ENCODE results near the gene OR6K3.
"Not testable (repeated sequence)": the region's sequence is repeated elsewhere in the genome, so short reads cannot be mapped to it uniquely, and the experiment has no call there.

OR6K3 gene

DNA sequence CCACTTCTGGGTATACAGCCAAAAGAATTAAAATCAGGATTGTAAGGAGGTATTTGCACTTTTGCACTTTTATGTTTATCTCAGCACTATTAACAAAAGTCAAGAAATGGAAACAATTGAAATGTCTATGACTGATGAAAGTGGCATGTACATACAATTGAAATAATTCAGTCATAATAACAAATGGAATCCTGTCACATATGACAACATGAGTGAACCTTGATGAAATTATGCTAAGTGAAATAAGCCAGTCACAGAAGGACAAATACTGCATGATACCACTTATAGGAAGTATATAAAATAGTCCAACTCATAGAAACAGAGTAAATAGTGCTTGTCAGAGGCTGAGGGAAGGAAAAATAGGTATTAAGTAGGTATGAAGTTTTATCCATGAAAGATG is 30.6 kb downstream of the OR6K3 start:
- no peak for TF ChIP-seq SP1 (IDR thresholded peaks at IDR 0.05)
- no peak for TF ChIP-seq ELF4 (IDR thresholded peaks at IDR 0.05)
- no peak for TF ChIP-seq ARNT (IDR thresholded peaks at IDR 0.05)
- TF ChIP-seq TARDBP (IDR thresholded peaks at IDR 0.05) = no peak
- no peak for TF ChIP-seq LEF1 (IDR thresholded peaks at IDR 0.05; ENCODE audit: borderline replicate concordance)
- no peak for TF ChIP-seq L3MBTL2 (conservative IDR thresholded peaks at IDR 0.05)
- TF ChIP-seq CTBP1 (IDR thresholded peaks at IDR 0.05; ENCODE audit: borderline replicate concordance) = no peak
- no peak for TF ChIP-seq NFRKB (IDR thresholded peaks at IDR 0.05)
- no peak for TF ChIP-seq FOXM1 (IDR thresholded peaks at IDR 0.05; ENCODE audit: borderline replicate concordance)
- no peak for TF ChIP-seq FOXA1 (IDR thresholded peaks at IDR 0.05)
- TF ChIP-seq ZNF384 (IDR thresholded peaks at IDR 0.05) = no peak
- TF ChIP-seq FOXK2 (IDR thresholded peaks at IDR 0.05) = no peak
- TF ChIP-seq HDGF (IDR thresholded peaks at IDR 0.05; ENCODE audit: borderline replicate concordance) = no peak
- no peak for TF ChIP-seq SUZ12 (IDR thresholded peaks at IDR 0.05)
- no peak for TF ChIP-seq BHLHE40 (IDR thresholded peaks at IDR 0.05; ENCODE audit: borderline replicate concordance)
- no peak for DNase-seq (ENCODE audit: extremely low spot score)
- POLR2A ChIA-PET = no interaction called here
- CTCF ChIA-PET = no interaction called here

DNA sequence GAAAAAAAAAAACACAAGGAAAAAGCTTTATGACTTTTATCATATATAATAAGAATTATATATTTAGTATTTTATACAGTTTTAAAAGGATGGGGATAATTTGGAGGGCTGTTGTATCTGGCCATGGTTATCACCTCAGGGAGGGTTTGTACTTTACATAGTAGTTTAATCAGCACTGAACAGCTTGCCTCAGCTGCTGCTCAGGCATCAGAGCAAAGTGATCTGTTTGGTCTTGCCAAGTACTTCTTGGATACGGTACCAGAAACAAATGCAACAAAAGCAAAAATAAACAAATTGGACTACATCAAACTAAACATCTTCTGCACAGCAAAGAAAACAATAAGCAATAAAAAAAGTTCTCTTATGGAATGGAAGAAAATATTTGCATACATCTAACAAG is 31.4 kb downstream of the OR6K3 start:
- ChIA-PET CTCF (no interaction called here), POLR2A (no interaction called here)
- no peak for TF ChIP-seq SP1 (IDR thresholded peaks at IDR 0.05)
- TF ChIP-seq, protein P1, sequence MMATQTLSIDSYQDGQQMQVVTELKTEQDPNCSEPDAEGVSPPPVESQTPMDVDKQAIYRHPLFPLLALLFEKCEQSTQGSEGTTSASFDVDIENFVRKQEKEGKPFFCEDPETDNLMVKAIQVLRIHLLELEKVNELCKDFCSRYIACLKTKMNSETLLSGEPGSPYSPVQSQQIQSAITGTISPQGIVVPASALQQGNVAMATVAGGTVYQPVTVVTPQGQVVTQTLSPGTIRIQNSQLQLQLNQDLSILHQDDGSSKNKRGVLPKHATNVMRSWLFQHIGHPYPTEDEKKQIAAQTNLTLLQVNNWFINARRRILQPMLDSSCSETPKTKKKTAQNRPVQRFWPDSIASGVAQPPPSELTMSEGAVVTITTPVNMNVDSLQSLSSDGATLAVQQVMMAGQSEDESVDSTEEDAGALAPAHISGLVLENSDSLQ (IDR thresholded peaks at IDR 0.05) = no peak
- TF ChIP-seq CTBP1 (IDR thresholded peaks at IDR 0.05; ENCODE audit: borderline replicate concordance) = no peak
- no peak for TF ChIP-seq ARNT (IDR thresholded peaks at IDR 0.05)
- no peak for TF ChIP-seq FOXK2 (IDR thresholded peaks at IDR 0.05)
- TF ChIP-seq BHLHE40 (IDR thresholded peaks at IDR 0.05; ENCODE audit: borderline replicate concordance) = no peak
- no peak for TF ChIP-seq TARDBP (IDR thresholded peaks at IDR 0.05)
- TF ChIP-seq L3MBTL2 (conservative IDR thresholded peaks at IDR 0.05) = no peak
- no peak for TF ChIP-seq ZNF384 (IDR thresholded peaks at IDR 0.05)
- no peak for DNase-seq (ENCODE audit: extremely low spot score)

DNA sequence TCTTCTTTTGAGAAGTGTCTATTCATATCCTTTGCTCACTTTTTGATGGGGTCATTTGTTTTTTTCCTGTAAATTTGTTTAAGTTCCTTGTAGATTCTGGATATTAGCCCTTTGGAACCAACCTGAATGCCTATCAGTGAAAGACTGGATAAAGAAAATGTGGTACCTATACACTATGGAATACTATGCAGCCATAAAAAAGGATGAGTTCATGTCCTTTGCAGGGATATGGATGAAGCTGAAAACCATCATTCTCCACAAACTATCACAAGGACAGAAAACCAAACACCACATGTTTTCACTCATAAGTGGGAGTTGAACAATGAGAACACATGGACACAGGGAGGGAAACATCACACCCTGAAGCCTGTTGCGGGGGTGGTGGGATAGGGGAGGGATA is 32.2 kb downstream of the OR6K3 start:
- POLR2A ChIA-PET; CTCF ChIA-PET; DNase-seq (ENCODE audit: extremely low spot score): not testable (repeated sequence)

DNA sequence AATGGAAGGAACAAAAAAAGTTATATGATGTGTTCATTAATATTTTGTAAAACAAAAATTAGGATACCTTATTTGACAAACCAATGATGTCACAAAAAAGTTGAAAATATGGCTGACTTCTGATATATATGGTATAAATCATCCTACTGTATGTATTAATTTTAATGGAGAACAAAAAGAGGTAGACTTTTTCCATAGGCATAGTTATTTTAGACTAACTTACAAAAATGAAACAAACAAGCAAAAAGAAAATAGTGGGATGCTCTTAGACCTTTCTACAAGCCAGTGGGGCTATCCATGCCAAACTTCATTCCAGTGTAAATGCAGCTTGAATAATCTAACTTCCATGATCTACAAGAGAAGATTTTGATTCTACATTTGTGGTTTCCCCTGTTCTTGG is 33.5 kb downstream of the OR6K3 start:
- CTCF ChIA-PET = no interaction called here
- no peak for DNase-seq (ENCODE audit: extremely low spot score)
- TF ChIP-seq L3MBTL2 (conservative IDR thresholded peaks at IDR 0.05) (no peak), CTBP1 (IDR thresholded peaks at IDR 0.05; ENCODE audit: borderline replicate concordance) (no peak), TARDBP (IDR thresholded peaks at IDR 0.05) (no peak), ZNF384 (IDR thresholded peaks at IDR 0.05) (no peak), NFRKB (IDR thresholded peaks at IDR 0.05) (no peak), ARNT (IDR thresholded peaks at IDR 0.05) (no peak), FOXK2 (IDR thresholded peaks at IDR 0.05) (no peak), BHLHE40 (IDR thresholded peaks at IDR 0.05; ENCODE audit: borderline replicate concordance) (no peak), SP1 (IDR thresholded peaks at IDR 0.05) (no peak), FOXA1 (IDR thresholded peaks at IDR 0.05) (no peak), ELF4 (IDR thresholded peaks at IDR 0.05) (no peak), FOXM1 (IDR thresholded peaks at IDR 0.05; ENCODE audit: borderline replicate concordance) (no peak), LEF1 (IDR thresholded peaks at IDR 0.05; ENCODE audit: borderline replicate concordance) (no peak), HDGF (IDR thresholded peaks at IDR 0.05; ENCODE audit: borderline replicate concordance) (no peak), SUZ12 (IDR thresholded peaks at IDR 0.05) (no peak)
- TF ChIP-seq, protein P1 (IDR thresholded peaks at IDR 0.05) = no peak
- POLR2A ChIA-PET = no interaction called here

DNA sequence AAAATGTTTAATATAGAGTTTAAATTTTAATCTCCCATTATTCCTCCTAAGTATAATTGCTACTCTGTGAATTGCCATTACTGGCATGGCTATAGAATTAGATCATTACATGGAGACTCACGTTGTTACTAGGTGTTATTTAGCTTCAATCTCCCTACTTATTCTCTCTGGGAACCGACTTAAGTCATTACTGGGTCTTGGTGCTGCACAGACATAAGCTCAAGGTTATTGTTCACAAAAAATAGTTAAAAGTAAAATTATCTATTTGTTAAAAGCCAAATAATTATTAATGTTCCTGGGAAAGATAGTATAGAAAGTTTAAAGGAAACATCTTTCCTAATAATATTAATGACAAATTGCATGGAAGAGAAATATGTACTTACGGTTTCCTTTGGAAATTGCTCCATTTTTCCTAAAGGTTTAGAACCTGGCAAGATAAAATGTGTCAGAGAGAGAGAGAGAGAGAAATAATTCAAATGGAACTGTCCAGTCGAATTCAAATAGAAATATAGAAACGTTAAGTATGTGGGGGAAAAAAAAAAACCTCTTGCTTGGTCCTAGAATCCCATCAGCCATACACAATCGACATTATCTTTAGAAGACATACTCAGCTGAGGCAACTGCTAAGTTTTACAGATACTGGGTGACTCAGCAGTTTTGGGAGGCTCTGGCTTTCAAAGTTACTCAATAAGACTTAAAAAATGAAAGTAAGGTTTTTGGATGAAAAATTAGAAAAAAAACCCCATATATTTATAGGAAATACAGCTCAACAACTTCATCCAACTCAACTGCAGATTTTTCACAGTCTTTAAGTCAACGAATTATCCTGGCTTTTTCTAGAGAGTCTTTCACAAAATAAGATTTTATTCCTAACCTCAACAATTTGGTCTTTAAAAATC is 34.2 kb downstream of the OR6K3 start, which contains the start of gene SPTA1:
SPTA1 (minus strand) TSS at position 605 of the 899 bp plus-strand sequence; CDS start at position 407, 198 bp downstream.
- ChIA-PET POLR2A (no interaction called here), CTCF (no interaction called here)
- TF ChIP-seq CTBP1 (IDR thresholded peaks at IDR 0.05; ENCODE audit: borderline replicate concordance) = no peak
- no peak for TF ChIP-seq SUZ12 (IDR thresholded peaks at IDR 0.05)
- no peak for TF ChIP-seq ZNF384 (IDR thresholded peaks at IDR 0.05)
- TF ChIP-seq HDGF (IDR thresholded peaks at IDR 0.05; ENCODE audit: borderline replicate concordance) = no peak
- no peak for TF ChIP-seq TARDBP (IDR thresholded peaks at IDR 0.05)
- TF ChIP-seq FOXM1 (IDR thresholded peaks at IDR 0.05; ENCODE audit: borderline replicate concordance) = no peak
- no peak for TF ChIP-seq ELF4 (IDR thresholded peaks at IDR 0.05)
- TF ChIP-seq ARNT (IDR thresholded peaks at IDR 0.05) = no peak
- TF ChIP-seq, protein P1 (IDR thresholded peaks at IDR 0.05) = no peak
- TF ChIP-seq FOXA1 (IDR thresholded peaks at IDR 0.05) = no peak
- TF ChIP-seq LEF1 (IDR thresholded peaks at IDR 0.05; ENCODE audit: borderline replicate concordance) = no peak
- no peak for TF ChIP-seq NFRKB (IDR thresholded peaks at IDR 0.05)
- TF ChIP-seq FOXK2 (IDR thresholded peaks at IDR 0.05) = no peak
- no peak for TF ChIP-seq SP1 (IDR thresholded peaks at IDR 0.05)
- TF ChIP-seq BHLHE40 (IDR thresholded peaks at IDR 0.05; ENCODE audit: borderline replicate concordance) = no peak
- no peak for TF ChIP-seq L3MBTL2 (conservative IDR thresholded peaks at IDR 0.05)
- DNase-seq (ENCODE audit: extremely low spot score) = no peak

DNA sequence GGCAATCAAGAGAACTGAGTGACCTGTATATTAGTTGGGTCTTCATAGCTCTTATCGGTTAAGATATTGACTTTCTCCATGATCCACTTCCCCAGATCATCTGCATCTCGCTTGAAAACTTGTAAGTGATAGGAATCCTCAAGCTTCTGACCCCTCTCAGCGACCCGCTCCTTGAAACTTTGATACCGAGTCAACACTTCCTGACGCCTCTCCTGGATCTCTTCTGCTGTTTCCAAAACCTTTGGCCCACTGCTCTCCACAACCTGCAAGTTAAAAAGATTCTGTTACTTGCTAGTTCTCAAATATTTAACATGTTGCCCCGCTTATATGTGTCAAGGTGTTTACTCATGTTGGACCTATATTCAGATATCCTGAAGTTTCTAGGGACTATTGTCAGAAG is 35.4 kb downstream of the OR6K3 start:
- TF ChIP-seq L3MBTL2 (conservative IDR thresholded peaks at IDR 0.05) (no peak), ZNF384 (IDR thresholded peaks at IDR 0.05) (no peak), TARDBP (IDR thresholded peaks at IDR 0.05) (no peak), CTBP1 (IDR thresholded peaks at IDR 0.05; ENCODE audit: borderline replicate concordance) (no peak), SUZ12 (IDR thresholded peaks at IDR 0.05) (no peak), NFRKB (IDR thresholded peaks at IDR 0.05) (no peak), FOXA1 (IDR thresholded peaks at IDR 0.05) (no peak), FOXK2 (IDR thresholded peaks at IDR 0.05) (no peak), ARNT (IDR thresholded peaks at IDR 0.05) (no peak), HDGF (IDR thresholded peaks at IDR 0.05; ENCODE audit: borderline replicate concordance) (no peak)
- TF ChIP-seq, protein P1 (IDR thresholded peaks at IDR 0.05) = no peak
- DNase-seq (ENCODE audit: extremely low spot score) = no peak
- ChIA-PET POLR2A (no interaction called here), CTCF (no interaction called here)

All from HEK293T (cell line).